GM06990 (cell line): Measurements from ENCODE around the gene IGSF9.
A peak's percentile ranks its signal among the peaks of the same experiment; 100 is the strongest.

Source experiments
- DNase-seq: peaks from one replicate; pipeline ENCODE4 v3.0.0-alpha.2; 2011; ENCODE audit not compliant: insufficient read length; ENCODE audit errors: extremely low read depth
- H3K27me3 ChIP-seq: replicated peaks from 2 replicates; pipeline ENCODE4 v1.6.0; 2011; ENCODE audit warnings: low read length; ENCODE audit not compliant: control insufficient read depth, insufficient read depth
- H3K36me3 ChIP-seq: 2 replicates; pipeline ENCODE4 v1.5.1; 2011; ENCODE audit warnings: low read length; ENCODE audit not compliant: control insufficient read depth, insufficient read depth
- H3K4me3 ChIP-seq: replicated peaks from 2 replicates; pipeline ENCODE4 v1.5.1; 2011; ENCODE audit warnings: low read depth, mild to moderate bottlenecking, control low read depth, low read length
- TF ChIP-seq, protein P1 (sequence below): IDR thresholded peaks from 2 replicates; pipeline ENCODE4 v1.5.1; 2011; ENCODE audit warnings: low read length, control low read depth, mild to moderate bottlenecking, inconsistent platforms; ENCODE audit not compliant: insufficient read depth, poor library complexity, severe bottlenecking

IGSF9 gene

DNA sequence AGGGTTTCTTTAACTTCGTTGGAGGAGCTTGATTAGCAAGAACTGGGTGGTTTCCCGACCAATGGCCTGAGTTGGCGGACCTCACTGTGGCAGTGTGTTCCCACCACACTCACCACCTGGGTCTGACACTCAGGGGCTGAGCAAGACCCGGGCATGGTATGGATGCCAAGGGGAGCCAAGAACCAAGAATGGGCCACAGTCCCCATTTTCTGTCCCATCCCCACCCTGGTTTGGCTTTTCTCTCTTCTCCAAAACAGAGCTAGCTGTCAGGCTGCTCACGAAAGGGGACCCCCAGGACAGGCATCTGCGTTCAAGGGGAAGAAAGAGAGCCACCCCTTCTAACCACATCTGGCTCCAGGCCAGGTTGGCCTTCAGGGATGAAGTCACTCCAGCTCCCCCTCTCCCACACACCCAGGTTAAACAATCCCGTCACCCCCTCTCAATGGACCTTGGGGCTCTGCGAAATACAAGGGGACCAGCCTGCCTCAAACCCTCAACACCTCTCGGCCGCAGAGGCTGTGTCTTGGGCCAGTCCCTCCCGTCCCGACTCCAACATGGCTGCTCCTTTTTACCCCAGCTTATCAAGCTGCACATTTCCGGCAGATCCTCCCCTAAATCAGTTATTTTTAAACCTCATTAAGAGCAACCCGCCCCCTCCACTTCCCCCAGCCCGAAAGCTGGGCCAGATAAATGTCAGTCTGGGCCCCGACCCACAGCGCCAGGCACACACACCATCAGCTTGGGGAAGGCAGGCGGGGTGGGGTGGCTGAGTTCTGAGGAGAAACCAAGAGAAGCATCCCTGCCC lies 23.5 kb downstream of the IGSF9 start:
- Histone ChIP-seq H3K4me3 (peak overlapping the region; percentile 85), H3K36me3 (peaks cover 27% of the 10 kb centered on the region), H3K27me3 (no peaks in the 10 kb centered on the region)
- peak; percentile 62 for DNase-seq
- TF ChIP-seq, protein P1, sequence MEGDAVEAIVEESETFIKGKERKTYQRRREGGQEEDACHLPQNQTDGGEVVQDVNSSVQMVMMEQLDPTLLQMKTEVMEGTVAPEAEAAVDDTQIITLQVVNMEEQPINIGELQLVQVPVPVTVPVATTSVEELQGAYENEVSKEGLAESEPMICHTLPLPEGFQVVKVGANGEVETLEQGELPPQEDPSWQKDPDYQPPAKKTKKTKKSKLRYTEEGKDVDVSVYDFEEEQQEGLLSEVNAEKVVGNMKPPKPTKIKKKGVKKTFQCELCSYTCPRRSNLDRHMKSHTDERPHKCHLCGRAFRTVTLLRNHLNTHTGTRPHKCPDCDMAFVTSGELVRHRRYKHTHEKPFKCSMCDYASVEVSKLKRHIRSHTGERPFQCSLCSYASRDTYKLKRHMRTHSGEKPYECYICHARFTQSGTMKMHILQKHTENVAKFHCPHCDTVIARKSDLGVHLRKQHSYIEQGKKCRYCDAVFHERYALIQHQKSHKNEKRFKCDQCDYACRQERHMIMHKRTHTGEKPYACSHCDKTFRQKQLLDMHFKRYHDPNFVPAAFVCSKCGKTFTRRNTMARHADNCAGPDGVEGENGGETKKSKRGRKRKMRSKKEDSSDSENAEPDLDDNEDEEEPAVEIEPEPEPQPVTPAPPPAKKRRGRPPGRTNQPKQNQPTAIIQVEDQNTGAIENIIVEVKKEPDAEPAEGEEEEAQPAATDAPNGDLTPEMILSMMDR: no peak

DNA sequence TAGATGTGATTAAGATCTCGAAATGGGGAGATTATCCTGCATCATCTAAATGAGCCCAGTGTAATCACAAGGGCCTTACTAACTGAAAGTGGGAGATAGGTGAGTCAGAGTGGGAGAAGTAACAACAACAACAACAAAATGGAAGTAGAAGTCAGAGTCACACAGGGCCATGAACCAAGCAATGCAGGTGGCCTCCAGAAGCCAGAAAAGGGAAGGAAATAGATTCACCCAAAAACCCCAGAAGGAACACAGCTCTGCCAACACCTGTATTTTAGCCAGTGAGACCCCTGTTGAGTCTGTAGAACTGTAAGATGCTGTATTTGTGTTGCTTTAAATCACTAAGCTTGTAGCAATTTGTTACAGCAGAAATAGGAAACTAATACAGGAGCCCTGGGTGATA lies 24.2 kb downstream of the IGSF9 start:
- Histone ChIP-seq H3K4me3 (peak overlapping the region; percentile 85), H3K36me3 (peaks cover 29% of the 10 kb centered on the region), H3K27me3 (no peaks in the 10 kb centered on the region)
- no peak for DNase-seq
- TF ChIP-seq, protein P1: no peak

DNA sequence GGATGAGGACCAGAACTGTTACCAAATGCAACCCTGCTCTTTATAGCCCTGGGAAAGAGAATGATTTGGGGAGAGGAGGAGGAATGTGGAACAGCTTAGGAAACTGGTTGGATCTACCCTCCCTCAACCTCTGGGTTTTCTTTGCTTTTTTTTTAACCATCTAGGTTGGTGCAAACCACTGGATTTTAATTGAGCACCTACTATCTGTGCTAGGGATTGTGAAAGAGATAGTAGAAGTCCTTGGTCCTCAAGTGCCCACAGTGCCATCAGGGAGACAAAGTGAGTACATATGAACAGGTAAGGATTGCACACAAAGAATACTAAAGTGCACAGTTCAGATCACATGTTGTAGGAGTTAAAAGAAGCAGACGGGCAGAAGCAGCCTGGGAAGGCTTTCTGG lies 24.8 kb downstream of the IGSF9 start:
- TF ChIP-seq, protein P1: no peak
- peaks cover 29% of the 10 kb centered on the region for H3K36me3 ChIP-seq

GRCh38 chr1:159920202-159920601 lies 25.2 kb downstream of the IGSF9 start:
- Histone ChIP-seq H3K27me3 (no peaks in the 10 kb centered on the region), H3K36me3 (peaks cover 29% of the 10 kb centered on the region), H3K4me3 (no peak overlapping the region)
- no peak for DNase-seq
- TF ChIP-seq, protein P1: no peak

More for the DNA sequence above, 24.8 kb downstream of the IGSF9 start:
- DNase-seq: no peak
- H3K27me3 ChIP-seq: no peaks in the 10 kb centered on the region
- H3K4me3 ChIP-seq: peak overlapping the region; percentile 26; the same call in 1 of the 2 replicates

- Histone ChIP-seq H3K36me3 (peaks cover 29% of the 10 kb centered on the region), H3K27me3 (no peaks in the 10 kb centered on the region), H3K4me3 (no peak overlapping the region)
- TF ChIP-seq, protein P1: no peak
- no peak for DNase-seq
Measured at GRCh38 chr1:159919236-159919865, 26.1 kb downstream of the IGSF9 start.
